ENCODE results near the gene FPGS. TPM values are rescaled to one million over a fixed set of nuclear protein-coding genes. Genes with fewer than 3 reads are reported as not detected.

Gene FPGS
- polyA plus RNA-seq, 6 donors from 2014 or later: 52.2 to 78.0 (median 59.1) TPM

DNA sequence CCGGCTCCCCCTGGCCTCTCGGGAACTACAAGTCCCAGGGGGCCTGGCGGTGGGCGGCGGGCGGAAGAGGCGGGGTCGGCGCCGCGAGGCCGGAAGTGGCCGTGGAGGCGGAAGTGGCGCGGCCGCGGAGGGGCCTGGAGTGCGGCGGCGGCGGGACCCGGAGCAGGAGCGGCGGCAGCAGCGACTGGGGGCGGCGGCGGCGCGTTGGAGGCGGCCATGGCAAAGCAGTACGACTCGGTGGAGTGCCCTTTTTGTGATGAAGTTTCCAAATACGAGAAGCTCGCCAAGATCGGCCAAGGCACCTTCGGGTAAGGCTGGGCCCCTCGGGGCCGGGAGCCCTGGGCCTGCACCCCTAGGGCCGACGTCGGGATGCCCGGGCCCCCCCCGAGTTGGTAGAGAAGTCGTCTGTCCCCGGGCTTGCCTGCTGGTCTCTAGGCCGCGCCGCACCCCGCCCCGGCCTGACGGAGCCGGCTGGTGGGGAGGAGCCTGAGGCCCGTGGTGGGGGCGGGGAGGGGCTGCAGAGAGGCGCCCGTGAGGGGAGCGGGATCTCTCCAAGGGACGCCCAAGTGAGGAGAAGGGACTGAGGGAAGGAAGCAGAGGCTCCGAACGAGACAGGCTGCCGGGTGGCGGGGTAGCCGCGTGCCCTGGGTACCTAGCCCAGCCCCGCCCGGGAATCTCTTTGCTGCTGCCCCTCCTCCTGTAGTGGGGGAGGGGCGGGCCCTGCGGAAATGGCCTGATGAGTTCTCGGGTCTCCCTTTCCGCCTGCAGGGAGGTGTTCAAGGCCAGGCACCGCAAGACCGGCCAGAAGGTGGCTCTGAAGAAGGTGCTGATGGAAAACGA lies 16.5 kb upstream of the FPGS start, which contains the start of gene CDK9:
Gene CDK9, plus strand, starts transcription at position 102 of the 840 bp plus-strand sequence. Its CDS starts 115 bp downstream, at position 217.
- Mint-ChIP-seq H3K4me1 (peaks cover 51 to 63% (median 59%) of the 10 kb centered on the region in 3 donors), H3K27ac (peak within 1 kb of the TSS; percentile 94 to 98 (median 98)), H3K36me3 (peaks cover 5 to 14% of the 10 kb centered on the region in 2 donors), H3K4me3 (peak within 1 kb of the TSS; percentile 85 to 95 (median 90)), H3K9me3 (no peaks in the 10 kb centered on the region), H3K27me3 (no peaks in the 10 kb centered on the region)
- DNase-seq: peak; percentile 95
- ATAC-seq (ENCODE audit: low read depth in 2 of 2): peak; percentile 69 to 74

DNA sequence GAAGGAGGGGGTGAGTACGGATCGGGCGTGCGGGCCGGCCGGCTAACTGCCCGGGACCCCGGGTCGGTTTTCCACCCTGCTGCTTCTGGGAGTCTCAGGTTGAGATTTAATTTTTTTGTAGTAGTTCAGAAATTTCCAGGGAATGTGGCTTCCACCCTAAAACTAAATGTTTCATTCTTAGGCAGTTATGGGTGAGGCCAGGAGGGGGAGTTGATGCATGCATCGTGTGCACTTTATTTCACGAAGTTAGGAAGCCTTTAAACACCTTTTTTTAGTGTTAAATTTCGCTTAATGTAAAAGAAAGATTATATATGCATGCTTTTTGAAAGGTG lies 15.9 kb upstream of the FPGS start:
- peaks cover 5 to 14% of the 10 kb centered on the region in 2 donors for H3K36me3 Mint-ChIP-seq
- H3K9me3 Mint-ChIP-seq: no peaks in the 10 kb centered on the region
- peaks cover 47 to 57% (median 55%) of the 10 kb centered on the region in 3 donors for H3K4me1 Mint-ChIP-seq
- peak overlapping the region; percentile 85 to 95 (median 90) for H3K4me3 Mint-ChIP-seq
- no peak for ATAC-seq (ENCODE audit: low read depth in 2 of 2)
- DNase-seq: no peak
- peak overlapping the region in 5 of 6 donors; percentile 79 to 92 (median 91) for H3K27ac Mint-ChIP-seq
- H3K27me3 Mint-ChIP-seq: no peaks in the 10 kb centered on the region

DNA sequence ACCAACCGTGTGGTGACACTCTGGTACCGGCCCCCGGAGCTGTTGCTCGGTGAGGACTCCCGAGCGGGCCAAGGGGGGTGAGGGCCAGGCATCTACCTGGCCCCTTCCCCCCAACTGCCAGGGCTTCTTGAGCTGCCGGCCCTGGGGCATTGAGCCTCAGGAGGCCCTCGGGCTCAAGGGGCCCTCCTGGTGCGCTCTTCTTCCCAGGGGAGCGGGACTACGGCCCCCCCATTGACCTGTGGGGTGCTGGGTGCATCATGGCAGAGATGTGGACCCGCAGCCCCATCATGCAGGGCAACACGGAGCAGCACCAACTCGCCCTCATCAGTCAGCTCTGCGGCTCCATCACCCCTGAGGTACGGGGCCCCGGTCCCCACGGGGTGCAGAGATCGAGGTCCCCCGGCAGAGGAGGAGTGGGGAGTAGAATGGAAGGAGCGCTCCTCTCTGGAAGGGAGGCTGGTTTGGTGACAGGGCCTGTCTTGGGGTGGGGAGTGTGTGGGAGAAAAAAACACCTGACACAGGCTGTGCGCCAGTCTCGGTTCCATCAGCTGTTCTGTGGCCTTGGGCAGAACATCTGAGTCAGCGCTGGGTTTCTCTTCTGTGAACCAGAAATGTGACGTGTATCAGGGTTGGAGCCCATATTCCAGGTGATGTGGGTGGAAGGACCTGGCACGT lies 14.2 kb upstream of the FPGS start:
- Mint-ChIP-seq H3K36me3 (peaks cover 5 to 14% of the 10 kb centered on the region in 2 donors), H3K4me3 (peak overlapping the region in 2 of 8 donors; percentile 66 to 93), H3K4me1 (peaks cover 38 to 49% (median 45%) of the 10 kb centered on the region in 3 donors), H3K27me3 (no peaks in the 10 kb centered on the region), H3K9me3 (no peaks in the 10 kb centered on the region), H3K27ac (peak overlapping the region in 1 of 6 donors; percentile 65)
- ATAC-seq (ENCODE audit: low read depth in 2 of 2) (no peak), DNase-seq (no peak)

DNA sequence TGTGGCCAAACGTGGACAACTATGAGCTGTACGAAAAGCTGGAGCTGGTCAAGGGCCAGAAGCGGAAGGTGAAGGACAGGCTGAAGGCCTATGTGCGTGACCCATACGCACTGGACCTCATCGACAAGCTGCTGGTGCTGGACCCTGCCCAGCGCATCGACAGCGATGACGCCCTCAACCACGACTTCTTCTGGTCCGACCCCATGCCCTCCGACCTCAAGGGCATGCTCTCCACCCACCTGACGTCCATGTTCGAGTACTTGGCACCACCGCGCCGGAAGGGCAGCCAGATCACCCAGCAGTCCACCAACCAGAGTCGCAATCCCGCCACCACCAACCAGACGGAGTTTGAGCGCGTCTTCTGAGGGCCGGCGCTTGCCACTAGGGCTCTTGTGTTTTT lies 13.5 kb upstream of the FPGS start:
- ATAC-seq (ENCODE audit: low read depth in 2 of 2) (no peak), DNase-seq (no peak)
- Mint-ChIP-seq H3K27ac (peak overlapping the region in 1 of 6 donors; percentile 81), H3K27me3 (no peaks in the 10 kb centered on the region), H3K9me3 (no peaks in the 10 kb centered on the region), H3K36me3 (peaks cover 5 to 14% of the 10 kb centered on the region in 2 donors), H3K4me3 (peak overlapping the region in 2 of 8 donors; percentile 12 to 50), H3K4me1 (peaks cover 32 to 42% (median 38%) of the 10 kb centered on the region in 3 donors)

DNA sequence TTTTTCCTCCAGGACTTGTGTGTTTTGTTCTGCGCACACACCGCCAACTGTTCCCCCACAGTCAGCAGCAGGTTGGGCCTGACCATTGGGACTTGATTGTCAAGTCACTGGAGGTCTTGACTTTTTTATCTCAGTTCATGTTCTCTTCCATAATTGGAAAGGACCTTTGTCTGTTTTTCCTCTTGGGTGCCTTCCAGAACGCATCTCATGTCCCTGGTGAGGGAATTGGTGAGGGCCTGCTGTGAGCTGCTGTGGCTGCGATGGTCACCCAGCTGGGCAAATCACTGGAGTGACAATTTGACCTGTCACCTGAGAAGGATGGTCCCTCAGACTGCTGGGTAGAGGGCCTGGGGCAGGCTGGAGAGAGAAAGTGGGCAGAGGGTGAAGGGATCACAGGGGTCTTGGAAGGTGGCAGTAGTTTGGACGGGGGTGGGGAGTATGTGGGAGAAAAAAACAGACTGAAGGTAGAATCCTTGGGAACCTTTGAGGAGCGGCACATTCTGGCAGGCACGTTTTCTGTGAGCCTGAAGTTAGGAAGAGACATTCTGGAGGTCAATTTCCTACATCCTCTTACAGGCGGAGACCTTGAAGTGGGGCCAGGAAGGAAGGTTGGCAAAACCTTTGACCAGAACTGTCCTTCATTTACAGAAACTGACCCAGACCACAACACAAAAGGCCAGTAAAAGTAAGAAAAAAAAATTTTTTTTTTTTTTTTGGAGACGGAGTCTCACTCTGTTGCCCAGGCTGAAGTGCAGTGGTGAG lies 12.4 kb upstream of the FPGS start:
- Mint-ChIP-seq H3K36me3 (peaks cover 5 to 14% of the 10 kb centered on the region in 2 donors), H3K4me1 (peaks cover 24 to 37% (median 34%) of the 10 kb centered on the region in 3 donors), H3K27me3 (no peaks in the 10 kb centered on the region), H3K27ac (peak overlapping the region in 2 of 6 donors; percentile 32 to 97), H3K9me3 (no peaks in the 10 kb centered on the region), H3K4me3 (no peak overlapping the region)
- no peak for ATAC-seq (ENCODE audit: low read depth in 2 of 2)
- no peak for DNase-seq

DNA sequence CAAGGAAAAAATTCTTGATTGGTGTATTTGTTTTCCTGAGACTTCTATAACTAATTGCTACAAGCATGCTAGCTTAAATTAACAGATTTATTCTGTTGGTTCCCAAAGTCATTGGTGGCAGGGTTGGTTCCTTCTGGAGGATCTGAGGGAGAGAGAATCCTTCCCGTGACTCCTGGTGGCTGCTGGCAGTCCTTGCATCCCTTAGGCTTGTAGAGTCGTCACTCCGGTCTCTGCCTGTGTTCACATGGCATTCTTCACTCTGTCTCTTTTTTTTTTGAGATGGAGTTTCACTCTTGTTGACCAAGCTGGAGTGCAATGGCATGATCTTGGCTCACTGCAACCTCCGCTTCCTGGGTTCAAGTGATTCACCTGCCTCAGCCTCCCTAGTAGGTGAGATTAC lies 11.6 kb upstream of the FPGS start:
- H3K36me3 Mint-ChIP-seq: peaks cover 5 to 14% of the 10 kb centered on the region in 2 donors
- no peak overlapping the region for H3K4me3 Mint-ChIP-seq
- no peak for DNase-seq
- H3K27me3 Mint-ChIP-seq: no peaks in the 10 kb centered on the region
- no peak for ATAC-seq (ENCODE audit: low read depth in 2 of 2)
- H3K27ac Mint-ChIP-seq: no peak overlapping the region
- no peaks in the 10 kb centered on the region for H3K9me3 Mint-ChIP-seq
- H3K4me1 Mint-ChIP-seq: peaks cover 25 to 45% (median 38%) of the 10 kb centered on the region in 3 donors

DNA sequence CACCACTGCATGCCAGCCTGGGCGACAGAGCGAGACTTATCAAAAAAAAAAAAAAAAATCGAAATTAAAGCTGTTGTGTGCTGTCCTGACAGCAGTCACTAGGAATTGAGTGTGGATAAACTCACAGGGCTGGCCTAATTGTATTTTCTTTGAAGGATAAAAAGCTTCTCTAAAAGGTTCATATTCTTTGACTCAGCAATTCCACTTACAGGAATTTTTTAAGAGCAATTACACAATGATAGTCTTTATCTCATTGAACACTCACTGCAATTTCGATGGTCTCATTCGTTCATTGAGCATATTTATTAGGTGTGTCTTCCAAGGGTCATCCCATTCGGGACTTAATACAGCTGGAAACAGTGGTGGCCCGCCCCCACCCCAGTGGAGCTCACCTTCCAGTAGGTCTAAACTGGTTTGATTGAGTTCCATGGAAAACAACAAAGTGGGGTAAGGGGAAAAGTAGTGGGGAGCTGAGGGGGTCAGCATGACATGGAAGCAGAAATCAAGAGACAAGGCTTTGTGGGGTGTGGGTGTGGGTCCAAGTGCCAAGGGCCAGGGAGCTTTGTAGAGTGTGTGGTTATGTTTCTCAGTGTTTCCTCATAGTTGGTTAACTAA lies 10.2 kb upstream of the FPGS start:
- H3K4me3 Mint-ChIP-seq: peak overlapping the region in 1 of 8 donors; percentile 35
- H3K4me1 Mint-ChIP-seq: peaks cover 25 to 49% (median 40%) of the 10 kb centered on the region in 3 donors
- no peaks in the 10 kb centered on the region for H3K9me3 Mint-ChIP-seq
- no peak for DNase-seq
- peak overlapping the region in 3 of 6 donors; percentile 64 to 93 (median 85) for H3K27ac Mint-ChIP-seq
- peaks cover 5 to 14% of the 10 kb centered on the region in 2 donors for H3K36me3 Mint-ChIP-seq
- no peak for ATAC-seq (ENCODE audit: low read depth in 2 of 2)
- H3K27me3 Mint-ChIP-seq: no peaks in the 10 kb centered on the region

DNA sequence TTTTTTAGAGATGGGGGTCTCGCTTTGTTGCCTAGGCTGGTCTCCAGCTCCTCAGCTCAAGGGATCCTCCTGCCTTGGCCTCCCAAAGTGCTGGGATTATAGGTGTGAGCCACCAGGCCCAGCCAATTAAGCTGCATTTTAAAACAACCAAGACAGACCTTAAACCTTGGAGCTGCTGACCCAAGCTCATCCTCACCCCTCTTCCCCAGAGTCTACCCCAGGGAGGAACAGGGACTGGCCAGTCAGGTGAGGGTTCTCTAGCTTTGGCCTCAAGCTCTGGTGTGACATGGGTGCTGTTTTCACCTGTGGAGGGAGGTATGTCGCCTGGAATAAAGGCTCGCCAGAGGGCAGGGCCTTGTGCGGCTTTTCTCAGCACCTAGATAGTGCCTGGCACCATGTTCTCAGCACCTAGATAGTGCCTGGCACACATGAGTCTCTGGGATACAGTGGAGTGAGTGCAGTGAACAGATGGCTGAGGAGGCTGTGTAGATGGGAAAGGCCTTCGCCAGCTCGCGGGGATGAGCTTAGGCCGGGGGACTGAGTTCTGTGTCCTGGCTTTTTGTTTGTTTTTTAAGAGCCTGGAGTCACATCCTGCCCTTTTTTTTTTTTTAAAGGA lies 9.5 kb upstream of the FPGS start:
- H3K27ac Mint-ChIP-seq: peak overlapping the region in 5 of 6 donors; percentile 15 to 89 (median 64)
- ATAC-seq (ENCODE audit: low read depth in 2 of 2): no peak
- H3K27me3 Mint-ChIP-seq: no peaks in the 10 kb centered on the region
- no peaks in the 10 kb centered on the region for H3K9me3 Mint-ChIP-seq
- peaks cover 25 to 52% (median 41%) of the 10 kb centered on the region in 3 donors for H3K4me1 Mint-ChIP-seq
- H3K4me3 Mint-ChIP-seq: no peak overlapping the region
- no peak for DNase-seq
- H3K36me3 Mint-ChIP-seq: peaks cover 5 to 13% of the 10 kb centered on the region in 2 donors

DNA sequence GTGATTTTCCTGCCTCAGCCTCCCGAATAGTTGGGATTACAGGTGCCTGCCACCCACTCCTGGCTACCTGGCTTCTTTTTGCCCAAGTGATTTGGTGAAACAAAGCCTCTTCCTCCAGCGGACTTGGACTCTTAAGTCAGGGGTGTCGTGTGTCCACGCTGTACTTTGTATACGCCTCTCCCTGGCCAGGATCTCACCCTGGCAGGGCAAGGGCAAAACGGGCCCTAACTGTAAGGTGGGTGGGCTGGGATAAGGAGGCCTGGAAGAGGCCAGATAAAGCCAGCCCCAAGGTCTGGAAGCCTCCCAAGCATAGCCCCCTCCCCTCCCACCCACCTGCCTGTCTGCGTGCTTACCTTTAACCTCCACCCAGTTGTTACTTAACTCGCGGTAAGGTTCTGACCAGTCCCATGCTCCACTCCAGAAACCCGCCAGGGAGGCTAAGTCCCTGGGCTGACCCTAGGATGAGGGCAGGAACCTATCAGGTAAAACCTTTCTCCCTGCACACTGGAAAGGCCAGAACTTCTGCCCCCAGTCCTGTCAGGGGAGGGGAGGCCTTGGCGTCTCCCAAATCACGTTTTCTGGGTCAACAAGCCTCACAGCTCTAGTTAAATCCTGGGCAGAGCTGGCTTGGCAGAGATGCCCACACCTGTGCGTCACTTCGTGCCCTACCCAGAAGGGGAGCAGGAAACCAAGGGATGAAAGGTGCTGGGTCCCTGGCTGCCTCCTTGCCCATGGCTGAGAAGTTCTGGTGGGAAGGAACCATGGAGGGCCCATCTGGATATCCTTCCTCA lies 8.5 kb upstream of the FPGS start:
- peaks cover 24 to 54% (median 35%) of the 10 kb centered on the region in 3 donors for H3K4me1 Mint-ChIP-seq

DNA sequence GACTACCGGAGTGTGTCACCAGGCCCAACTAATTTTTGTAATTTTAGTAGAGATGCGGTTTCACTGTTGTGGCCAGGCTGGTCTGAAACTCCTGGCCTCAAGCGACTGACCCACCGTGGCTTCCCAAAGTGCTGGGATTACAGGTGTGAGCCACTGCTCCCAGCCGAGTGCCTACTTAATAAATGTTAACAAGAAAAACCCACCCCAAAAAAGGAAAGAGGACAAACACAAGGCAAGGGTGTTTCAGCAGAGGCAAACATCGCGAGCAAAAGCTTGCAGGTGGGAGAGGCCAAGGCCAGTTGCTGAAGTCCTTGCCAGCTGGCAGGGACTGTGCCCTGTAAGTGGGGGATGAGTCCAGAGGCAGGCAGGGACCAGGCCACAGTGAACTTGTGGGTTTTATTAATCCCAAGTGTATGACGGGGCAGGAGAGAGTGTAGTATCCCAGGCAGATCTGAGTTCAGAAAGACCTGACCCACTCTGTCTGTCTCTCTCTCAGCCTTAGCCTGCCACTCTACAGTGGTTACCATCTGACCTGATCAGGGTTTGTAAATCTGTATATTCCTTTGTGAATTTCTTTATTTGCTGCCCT lies 6.4 kb upstream of the FPGS start:
- Mint-ChIP-seq H3K27ac (peak overlapping the region; percentile 67 to 92 (median 83)), H3K9me3 (no peaks in the 10 kb centered on the region), H3K4me1 (peaks cover 20 to 45% (median 30%) of the 10 kb centered on the region in 3 donors), H3K4me3 (peak overlapping the region; percentile 60 to 91 (median 84)), H3K36me3 (no peaks in the 10 kb centered on the region), H3K27me3 (no peaks in the 10 kb centered on the region)
- DNase-seq: no peak
- peak; percentile 32 to 46 for ATAC-seq (ENCODE audit: low read depth in 2 of 2)

More for the DNA sequence above, 8.5 kb upstream of the FPGS start:
- DNase-seq: no peak
- Mint-ChIP-seq H3K4me3 (peak overlapping the region in 1 of 8 donors; percentile 22), H3K27ac (peak overlapping the region in 3 of 6 donors; percentile 41 to 88 (median 51)), H3K36me3 (peaks cover 5 to 7% of the 10 kb centered on the region in 2 donors), H3K9me3 (no peaks in the 10 kb centered on the region), H3K27me3 (no peaks in the 10 kb centered on the region)
- ATAC-seq (ENCODE audit: low read depth in 2 of 2): no peak

DNA sequence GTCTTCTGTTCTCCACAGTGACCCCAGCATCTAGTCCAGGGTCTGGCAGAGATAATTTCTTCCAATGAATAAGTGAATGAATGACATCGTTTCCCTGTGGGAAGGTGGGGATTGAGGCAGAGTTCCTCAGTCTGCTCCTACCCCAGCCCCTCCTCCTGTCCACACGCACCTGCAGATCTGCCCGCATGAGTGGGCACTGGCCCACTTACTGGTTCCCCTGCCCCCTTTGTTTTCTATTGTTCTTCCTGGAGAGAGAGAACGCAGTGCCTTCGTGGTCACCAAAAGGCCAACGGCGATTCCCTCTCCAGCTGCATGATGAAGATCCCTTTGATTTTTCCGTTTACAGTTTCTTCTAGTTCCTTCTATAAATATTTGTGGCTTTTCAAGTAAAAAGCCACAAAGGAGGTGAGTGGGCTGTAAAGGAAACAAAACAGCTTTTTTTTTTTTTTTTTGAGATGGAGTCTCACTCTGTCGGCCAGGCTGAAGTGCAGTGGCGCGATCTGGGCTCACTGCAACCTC lies 5.8 kb upstream of the FPGS start:
- Mint-ChIP-seq H3K27me3 (no peaks in the 10 kb centered on the region), H3K27ac (peak overlapping the region; percentile 67 to 92 (median 83)), H3K9me3 (no peaks in the 10 kb centered on the region), H3K36me3 (no peaks in the 10 kb centered on the region), H3K4me1 (peaks cover 20 to 50% (median 32%) of the 10 kb centered on the region in 3 donors), H3K4me3 (peak overlapping the region; percentile 60 to 91 (median 84))
- ATAC-seq (ENCODE audit: low read depth in 2 of 2) (peak; percentile 58 to 67), DNase-seq (peak; percentile 36)

Data from naive B cell (primary cell).